ENCODE data around the gene NSD1. TPM values are rescaled to one million over a fixed set of nuclear protein-coding genes. Genes with fewer than 3 reads are reported as not detected.

Gene NSD1
- total and polyA plus RNA-seq, 9 of the 15 experiments (the other 6 are each of a cell fraction or from before 2014, with no cell fraction given), result 3.8 to 51.0 (median 24.7) TPM

DNA sequence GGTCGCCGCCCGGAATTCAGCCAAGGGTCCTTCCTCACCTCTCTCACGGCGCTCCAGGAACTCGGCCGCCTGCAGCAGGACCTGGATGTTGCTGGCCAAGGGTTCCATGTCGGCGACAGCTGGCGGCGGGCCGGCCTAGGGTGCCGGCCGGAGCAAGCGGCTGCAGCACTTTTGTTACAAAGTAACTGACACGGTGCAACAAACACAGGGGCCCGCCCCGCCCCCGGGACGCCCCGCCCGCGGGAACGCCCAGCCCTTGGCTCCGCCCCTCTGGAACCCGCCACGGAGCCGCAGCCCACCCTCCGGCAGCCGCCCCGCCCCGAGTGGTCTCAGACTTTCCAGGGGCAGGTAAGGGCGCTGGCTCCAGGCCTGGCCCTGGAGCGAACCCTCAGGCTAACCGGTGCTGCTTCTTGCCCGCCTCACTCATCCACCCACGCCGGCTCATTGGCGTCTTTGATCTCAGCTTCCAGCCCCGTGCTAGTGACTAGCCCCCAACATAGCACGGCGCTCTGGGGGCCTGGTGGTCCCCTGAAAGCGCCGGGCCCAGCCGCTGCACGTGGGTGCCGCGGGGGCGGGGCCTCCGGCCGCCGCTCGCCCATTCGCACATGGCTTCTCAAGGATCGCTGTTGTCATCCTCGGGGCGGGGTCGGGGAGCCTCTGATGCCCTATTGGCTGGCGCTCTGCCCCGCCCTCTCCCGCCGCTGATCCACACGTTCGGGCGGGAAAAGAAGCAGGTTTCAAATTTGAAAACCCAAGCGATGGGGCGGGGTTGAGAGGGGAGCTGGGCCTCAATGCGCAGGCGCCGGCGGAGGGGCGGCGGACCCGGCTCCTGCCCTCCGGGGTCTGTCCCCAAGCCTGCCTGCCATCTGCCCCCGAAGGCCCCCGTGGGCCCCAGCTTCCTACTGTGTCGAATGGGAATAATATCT is 178.4 kb downstream of the NSD1 start, which contains the start of gene MXD3 (continued):
- TF ChIP-seq, protein P1, sequence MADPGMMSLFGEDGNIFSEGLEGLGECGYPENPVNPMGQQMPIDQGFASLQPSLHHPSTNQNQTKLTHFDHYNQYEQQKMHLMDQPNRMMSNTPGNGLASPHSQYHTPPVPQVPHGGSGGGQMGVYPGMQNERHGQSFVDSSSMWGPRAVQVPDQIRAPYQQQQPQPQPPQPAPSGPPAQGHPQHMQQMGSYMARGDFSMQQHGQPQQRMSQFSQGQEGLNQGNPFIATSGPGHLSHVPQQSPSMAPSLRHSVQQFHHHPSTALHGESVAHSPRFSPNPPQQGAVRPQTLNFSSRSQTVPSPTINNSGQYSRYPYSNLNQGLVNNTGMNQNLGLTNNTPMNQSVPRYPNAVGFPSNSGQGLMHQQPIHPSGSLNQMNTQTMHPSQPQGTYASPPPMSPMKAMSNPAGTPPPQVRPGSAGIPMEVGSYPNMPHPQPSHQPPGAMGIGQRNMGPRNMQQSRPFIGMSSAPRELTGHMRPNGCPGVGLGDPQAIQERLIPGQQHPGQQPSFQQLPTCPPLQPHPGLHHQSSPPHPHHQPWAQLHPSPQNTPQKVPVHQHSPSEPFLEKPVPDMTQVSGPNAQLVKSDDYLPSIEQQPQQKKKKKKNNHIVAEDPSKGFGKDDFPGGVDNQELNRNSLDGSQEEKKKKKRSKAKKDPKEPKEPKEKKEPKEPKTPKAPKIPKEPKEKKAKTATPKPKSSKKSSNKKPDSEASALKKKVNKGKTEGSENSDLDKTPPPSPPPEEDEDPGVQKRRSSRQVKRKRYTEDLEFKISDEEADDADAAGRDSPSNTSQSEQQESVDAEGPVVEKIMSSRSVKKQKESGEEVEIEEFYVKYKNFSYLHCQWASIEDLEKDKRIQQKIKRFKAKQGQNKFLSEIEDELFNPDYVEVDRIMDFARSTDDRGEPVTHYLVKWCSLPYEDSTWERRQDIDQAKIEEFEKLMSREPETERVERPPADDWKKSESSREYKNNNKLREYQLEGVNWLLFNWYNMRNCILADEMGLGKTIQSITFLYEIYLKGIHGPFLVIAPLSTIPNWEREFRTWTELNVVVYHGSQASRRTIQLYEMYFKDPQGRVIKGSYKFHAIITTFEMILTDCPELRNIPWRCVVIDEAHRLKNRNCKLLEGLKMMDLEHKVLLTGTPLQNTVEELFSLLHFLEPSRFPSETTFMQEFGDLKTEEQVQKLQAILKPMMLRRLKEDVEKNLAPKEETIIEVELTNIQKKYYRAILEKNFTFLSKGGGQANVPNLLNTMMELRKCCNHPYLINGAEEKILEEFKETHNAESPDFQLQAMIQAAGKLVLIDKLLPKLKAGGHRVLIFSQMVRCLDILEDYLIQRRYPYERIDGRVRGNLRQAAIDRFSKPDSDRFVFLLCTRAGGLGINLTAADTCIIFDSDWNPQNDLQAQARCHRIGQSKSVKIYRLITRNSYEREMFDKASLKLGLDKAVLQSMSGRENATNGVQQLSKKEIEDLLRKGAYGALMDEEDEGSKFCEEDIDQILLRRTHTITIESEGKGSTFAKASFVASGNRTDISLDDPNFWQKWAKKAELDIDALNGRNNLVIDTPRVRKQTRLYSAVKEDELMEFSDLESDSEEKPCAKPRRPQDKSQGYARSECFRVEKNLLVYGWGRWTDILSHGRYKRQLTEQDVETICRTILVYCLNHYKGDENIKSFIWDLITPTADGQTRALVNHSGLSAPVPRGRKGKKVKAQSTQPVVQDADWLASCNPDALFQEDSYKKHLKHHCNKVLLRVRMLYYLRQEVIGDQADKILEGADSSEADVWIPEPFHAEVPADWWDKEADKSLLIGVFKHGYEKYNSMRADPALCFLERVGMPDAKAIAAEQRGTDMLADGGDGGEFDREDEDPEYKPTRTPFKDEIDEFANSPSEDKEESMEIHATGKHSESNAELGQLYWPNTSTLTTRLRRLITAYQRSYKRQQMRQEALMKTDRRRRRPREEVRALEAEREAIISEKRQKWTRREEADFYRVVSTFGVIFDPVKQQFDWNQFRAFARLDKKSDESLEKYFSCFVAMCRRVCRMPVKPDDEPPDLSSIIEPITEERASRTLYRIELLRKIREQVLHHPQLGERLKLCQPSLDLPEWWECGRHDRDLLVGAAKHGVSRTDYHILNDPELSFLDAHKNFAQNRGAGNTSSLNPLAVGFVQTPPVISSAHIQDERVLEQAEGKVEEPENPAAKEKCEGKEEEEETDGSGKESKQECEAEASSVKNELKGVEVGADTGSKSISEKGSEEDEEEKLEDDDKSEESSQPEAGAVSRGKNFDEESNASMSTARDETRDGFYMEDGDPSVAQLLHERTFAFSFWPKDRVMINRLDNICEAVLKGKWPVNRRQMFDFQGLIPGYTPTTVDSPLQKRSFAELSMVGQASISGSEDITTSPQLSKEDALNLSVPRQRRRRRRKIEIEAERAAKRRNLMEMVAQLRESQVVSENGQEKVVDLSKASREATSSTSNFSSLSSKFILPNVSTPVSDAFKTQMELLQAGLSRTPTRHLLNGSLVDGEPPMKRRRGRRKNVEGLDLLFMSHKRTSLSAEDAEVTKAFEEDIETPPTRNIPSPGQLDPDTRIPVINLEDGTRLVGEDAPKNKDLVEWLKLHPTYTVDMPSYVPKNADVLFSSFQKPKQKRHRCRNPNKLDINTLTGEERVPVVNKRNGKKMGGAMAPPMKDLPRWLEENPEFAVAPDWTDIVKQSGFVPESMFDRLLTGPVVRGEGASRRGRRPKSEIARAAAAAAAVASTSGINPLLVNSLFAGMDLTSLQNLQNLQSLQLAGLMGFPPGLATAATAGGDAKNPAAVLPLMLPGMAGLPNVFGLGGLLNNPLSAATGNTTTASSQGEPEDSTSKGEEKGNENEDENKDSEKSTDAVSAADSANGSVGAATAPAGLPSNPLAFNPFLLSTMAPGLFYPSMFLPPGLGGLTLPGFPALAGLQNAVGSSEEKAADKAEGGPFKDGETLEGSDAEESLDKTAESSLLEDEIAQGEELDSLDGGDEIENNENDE (IDR thresholded peaks at IDR 0.05; ENCODE audit: low read depth, low read length), result no peak
- TF ChIP-seq HDAC1 (IDR thresholded peaks at IDR 0.05) (peak in 1 of 2 experiments; percentile 99; a peak in 3 of 4 replicates), BRCA1 (IDR thresholded peaks at IDR 0.05) (no peak), BRCA1 (CRISPR knock-in tag; IDR thresholded peaks at IDR 0.05) (no peak), ELF4 (CRISPR knock-in tag; IDR thresholded peaks at IDR 0.05) (no peak), MTA2 (IDR thresholded peaks at IDR 0.05; ENCODE audit: low read depth) (no peak), NONO (IDR thresholded peaks at IDR 0.05; ENCODE audit: low read depth in 2 of 2, low read length in 1 of 2) (no peak), POLR2B (IDR thresholded peaks at IDR 0.05; ENCODE audit: low read depth, partially characterized antibody) (peak; percentile 32)
- TF ChIP-seq, protein P2, sequence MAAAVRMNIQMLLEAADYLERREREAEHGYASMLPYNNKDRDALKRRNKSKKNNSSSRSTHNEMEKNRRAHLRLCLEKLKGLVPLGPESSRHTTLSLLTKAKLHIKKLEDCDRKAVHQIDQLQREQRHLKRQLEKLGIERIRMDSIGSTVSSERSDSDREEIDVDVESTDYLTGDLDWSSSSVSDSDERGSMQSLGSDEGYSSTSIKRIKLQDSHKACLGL (CRISPR knock-in tag; IDR thresholded peaks at IDR 0.05; ENCODE audit: borderline replicate concordance, poor library complexity, severe bottlenecking), result peak; percentile 97
- TF ChIP-seq, protein P3, sequence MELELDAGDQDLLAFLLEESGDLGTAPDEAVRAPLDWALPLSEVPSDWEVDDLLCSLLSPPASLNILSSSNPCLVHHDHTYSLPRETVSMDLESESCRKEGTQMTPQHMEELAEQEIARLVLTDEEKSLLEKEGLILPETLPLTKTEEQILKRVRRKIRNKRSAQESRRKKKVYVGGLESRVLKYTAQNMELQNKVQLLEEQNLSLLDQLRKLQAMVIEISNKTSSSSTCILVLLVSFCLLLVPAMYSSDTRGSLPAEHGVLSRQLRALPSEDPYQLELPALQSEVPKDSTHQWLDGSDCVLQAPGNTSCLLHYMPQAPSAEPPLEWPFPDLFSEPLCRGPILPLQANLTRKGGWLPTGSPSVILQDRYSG (tag; conservative IDR thresholded peaks at IDR 0.05; ENCODE audit: low read depth), result no peak

Data from K562 (cell line).